ENCODE results near the gene CLIC1.

DNA sequence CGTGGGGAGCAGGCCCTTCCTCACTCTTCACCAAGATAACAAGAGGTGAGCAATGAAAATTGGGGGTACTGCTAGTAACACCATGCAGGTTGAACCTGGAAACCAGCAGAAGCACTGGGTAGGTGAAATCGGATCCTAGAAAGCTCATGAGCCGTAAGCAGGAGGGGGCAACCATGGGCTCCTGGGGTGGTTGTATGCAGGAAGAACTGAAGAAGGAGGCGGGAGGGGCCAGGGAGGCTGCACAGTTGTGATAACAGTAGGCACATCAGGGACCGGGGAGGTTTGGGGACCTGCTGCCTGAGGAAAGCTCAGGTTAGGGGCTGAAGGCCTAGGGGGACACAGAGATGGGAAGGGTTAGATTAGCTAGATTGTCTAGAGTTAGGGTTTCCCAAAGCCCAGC is 49.8 kb downstream of the CLIC1 start:
- TF ChIP-seq, protein P1, sequence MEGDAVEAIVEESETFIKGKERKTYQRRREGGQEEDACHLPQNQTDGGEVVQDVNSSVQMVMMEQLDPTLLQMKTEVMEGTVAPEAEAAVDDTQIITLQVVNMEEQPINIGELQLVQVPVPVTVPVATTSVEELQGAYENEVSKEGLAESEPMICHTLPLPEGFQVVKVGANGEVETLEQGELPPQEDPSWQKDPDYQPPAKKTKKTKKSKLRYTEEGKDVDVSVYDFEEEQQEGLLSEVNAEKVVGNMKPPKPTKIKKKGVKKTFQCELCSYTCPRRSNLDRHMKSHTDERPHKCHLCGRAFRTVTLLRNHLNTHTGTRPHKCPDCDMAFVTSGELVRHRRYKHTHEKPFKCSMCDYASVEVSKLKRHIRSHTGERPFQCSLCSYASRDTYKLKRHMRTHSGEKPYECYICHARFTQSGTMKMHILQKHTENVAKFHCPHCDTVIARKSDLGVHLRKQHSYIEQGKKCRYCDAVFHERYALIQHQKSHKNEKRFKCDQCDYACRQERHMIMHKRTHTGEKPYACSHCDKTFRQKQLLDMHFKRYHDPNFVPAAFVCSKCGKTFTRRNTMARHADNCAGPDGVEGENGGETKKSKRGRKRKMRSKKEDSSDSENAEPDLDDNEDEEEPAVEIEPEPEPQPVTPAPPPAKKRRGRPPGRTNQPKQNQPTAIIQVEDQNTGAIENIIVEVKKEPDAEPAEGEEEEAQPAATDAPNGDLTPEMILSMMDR (IDR thresholded peaks at IDR 0.05) = no peak
- TF ChIP-seq POLR2A (IDR thresholded peaks at IDR 0.05) = no peak
